SK-N-SH treated with all-trans-retinoic acid at 6 μM for 48 hours (cell line): Measurements from ENCODE around the gene METTL1.

Experiments
- ARNTL ChIP-seq: fragments of 450-650 bp; formaldehyde crosslinking; IDR thresholded peaks from 2 replicates; pipeline ENCODE4 v1.5.0; 2020; ENCODE audit warnings: low read depth, mild to moderate bottlenecking, moderate library complexity, borderline replicate concordance
- BACH2 ChIP-seq: fragments of 250-450 bp; sonication (Bioruptor Pico); IDR thresholded peaks from 2 replicates; pipeline ENCODE4 v1.9.0; 2021; ENCODE audit warnings: mild to moderate bottlenecking, borderline replicate concordance
- ESRRG ChIP-seq: fragments of 250-450 bp; sonication (Bioruptor Pico); IDR thresholded peaks from 2 replicates; pipeline ENCODE4 v1.6.1; 2021; ENCODE audit warnings: mild to moderate bottlenecking
- RARB ChIP-seq: fragments of 250-450 bp; sonication (Bioruptor Pico); IDR thresholded peaks from 2 replicates; pipeline ENCODE4 v1.8.0; 2021; ENCODE audit warnings: mild to moderate bottlenecking, moderate library complexity
- SNAI2 ChIP-seq: fragments of 250-450 bp; sonication (Bioruptor Pico); IDR thresholded peaks from 2 replicates; pipeline ENCODE4 v1.5.0; 2020; ENCODE audit warnings: mild to moderate bottlenecking, moderate library complexity
- TCF4 ChIP-seq: fragments of 250-450 bp; sonication (Bioruptor Pico); IDR thresholded peaks from 2 replicates; pipeline ENCODE4 v1.8.0; 2021; ENCODE audit warnings: mild to moderate bottlenecking, moderate library complexity, borderline replicate concordance
- TOX ChIP-seq: fragments of 250-450 bp; sonication (Bioruptor Pico); IDR thresholded peaks from 2 replicates; pipeline ENCODE4 v1.8.0; 2021; ENCODE audit warnings: mild to moderate bottlenecking, moderate library complexity, borderline replicate concordance
- ZFP30 ChIP-seq: fragments of 450-650 bp; formaldehyde crosslinking; IDR thresholded peaks from 2 replicates; pipeline ENCODE4 v1.5.0; 2022; ENCODE audit warnings: mild to moderate bottlenecking, moderate library complexity
- TF ChIP-seq, protein P1 (sequence below): fragments of 250-450 bp; sonication (Bioruptor Pico); IDR thresholded peaks from 2 replicates; pipeline ENCODE4 v1.8.0; 2021; ENCODE audit warnings: low read depth, mild to moderate bottlenecking, moderate library complexity, borderline replicate concordance
- TF ChIP-seq, protein P2 (sequence below): fragments of 250-450 bp; sonication (Bioruptor Pico); IDR thresholded peaks from 2 replicates; pipeline ENCODE4 v1.8.0; 2020; ENCODE audit warnings: mild to moderate bottlenecking, moderate library complexity, borderline replicate concordance

DNA sequence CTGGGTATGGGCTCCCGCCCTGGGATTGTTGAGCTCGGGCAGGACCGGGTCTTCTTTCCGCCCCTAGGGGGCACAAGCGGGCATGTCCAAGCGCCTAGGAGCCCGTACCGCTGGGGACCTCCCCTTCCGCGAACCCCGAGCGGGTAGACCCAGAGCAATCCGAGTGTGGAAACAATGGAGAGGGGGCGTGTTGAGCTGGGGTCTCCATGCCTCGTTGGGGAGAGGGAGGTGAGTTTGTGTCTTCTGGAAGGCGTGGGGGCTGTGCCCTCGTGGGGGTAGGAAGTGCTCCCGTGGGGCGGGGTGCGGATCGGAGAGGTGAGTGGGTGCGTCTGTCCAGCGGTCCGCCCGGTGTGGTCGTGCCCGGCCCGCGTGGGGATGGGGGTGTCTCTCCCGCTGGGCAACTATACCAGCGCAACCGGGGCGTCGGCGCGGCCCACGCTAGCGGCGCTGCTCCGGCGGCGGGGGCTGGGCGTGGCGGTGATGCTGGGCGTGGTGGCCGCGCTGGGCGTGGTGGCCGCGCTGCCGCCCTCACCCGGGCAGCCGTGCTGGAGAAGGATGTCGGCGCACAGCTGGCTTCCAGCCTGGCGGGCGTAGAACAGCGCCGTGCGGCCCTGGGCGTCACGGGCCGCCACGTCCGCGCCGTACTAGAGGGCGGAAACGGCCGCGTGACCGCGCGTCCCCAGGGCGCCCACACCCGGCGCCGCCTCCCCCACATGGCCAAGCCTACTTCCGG lies 45.6 kb downstream of the METTL1 start:
- TF ChIP-seq SNAI2 (CRISPR knock-in tag), result no peak
- no peak for TF ChIP-seq RARB (CRISPR knock-in tag)
- no peak for TF ChIP-seq TOX
- TF ChIP-seq BACH2 (CRISPR knock-in tag), result no peak
- TF ChIP-seq ESRRG, result no peak
- TF ChIP-seq, protein P1, sequence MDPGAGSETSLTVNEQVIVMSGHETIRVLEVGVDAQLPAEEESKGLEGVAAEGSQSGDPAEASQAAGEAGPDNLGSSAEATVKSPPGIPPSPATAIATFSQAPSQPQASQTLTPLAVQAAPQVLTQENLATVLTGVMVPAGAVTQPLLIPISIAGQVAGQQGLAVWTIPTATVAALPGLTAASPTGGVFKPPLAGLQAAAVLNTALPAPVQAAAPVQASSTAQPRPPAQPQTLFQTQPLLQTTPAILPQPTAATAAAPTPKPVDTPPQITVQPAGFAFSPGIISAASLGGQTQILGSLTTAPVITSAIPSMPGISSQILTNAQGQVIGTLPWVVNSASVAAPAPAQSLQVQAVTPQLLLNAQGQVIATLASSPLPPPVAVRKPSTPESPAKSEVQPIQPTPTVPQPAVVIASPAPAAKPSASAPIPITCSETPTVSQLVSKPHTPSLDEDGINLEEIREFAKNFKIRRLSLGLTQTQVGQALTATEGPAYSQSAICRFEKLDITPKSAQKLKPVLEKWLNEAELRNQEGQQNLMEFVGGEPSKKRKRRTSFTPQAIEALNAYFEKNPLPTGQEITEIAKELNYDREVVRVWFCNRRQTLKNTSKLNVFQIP, result no peak
- TF ChIP-seq, protein P2, sequence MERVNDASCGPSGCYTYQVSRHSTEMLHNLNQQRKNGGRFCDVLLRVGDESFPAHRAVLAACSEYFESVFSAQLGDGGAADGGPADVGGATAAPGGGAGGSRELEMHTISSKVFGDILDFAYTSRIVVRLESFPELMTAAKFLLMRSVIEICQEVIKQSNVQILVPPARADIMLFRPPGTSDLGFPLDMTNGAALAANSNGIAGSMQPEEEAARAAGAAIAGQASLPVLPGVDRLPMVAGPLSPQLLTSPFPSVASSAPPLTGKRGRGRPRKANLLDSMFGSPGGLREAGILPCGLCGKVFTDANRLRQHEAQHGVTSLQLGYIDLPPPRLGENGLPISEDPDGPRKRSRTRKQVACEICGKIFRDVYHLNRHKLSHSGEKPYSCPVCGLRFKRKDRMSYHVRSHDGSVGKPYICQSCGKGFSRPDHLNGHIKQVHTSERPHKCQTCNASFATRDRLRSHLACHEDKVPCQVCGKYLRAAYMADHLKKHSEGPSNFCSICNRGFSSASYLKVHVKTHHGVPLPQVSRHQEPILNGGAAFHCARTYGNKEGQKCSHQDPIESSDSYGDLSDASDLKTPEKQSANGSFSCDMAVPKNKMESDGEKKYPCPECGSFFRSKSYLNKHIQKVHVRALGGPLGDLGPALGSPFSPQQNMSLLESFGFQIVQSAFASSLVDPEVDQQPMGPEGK, result no peak
- no peak for TF ChIP-seq ARNTL (CRISPR knock-in tag)
- no peak for TF ChIP-seq ZFP30 (CRISPR knock-in tag)
- TF ChIP-seq TCF4 (CRISPR knock-in tag), result no peak
